Measurements from ENCODE around the gene UGT3A1.

- TF ChIP-seq TCF7 (CRISPR knock-in tag; IDR thresholded peaks at IDR 0.05; ENCODE audit: low read depth): no peak
- TF ChIP-seq E2F4 (CRISPR knock-in tag; IDR thresholded peaks at IDR 0.05; ENCODE audit: borderline replicate concordance, low read depth): no peak
- no peak for TF ChIP-seq CTCF (IDR thresholded peaks at IDR 0.05)
- no peak for TF ChIP-seq ZNF232 (CRISPR knock-in tag; IDR thresholded peaks at IDR 0.05)
- TF ChIP-seq USF1 (CRISPR knock-in tag; IDR thresholded peaks at IDR 0.05): no peak
- no peak for TF ChIP-seq NR3C1 (CRISPR knock-in tag; conservative IDR thresholded peaks at IDR 0.05; ENCODE audit: low read depth)
- TF ChIP-seq ATF2 (CRISPR knock-in tag; IDR thresholded peaks at IDR 0.05; ENCODE audit: borderline replicate concordance, low read depth): no peak
- no peak for TF ChIP-seq ZNF263 (CRISPR knock-in tag; IDR thresholded peaks at IDR 0.05; ENCODE audit: low read depth)
- no peak for TF ChIP-seq ESRRA (CRISPR knock-in tag; IDR thresholded peaks at IDR 0.05; ENCODE audit: borderline replicate concordance)
- no peak for TF ChIP-seq IRF2 (CRISPR knock-in tag; IDR thresholded peaks at IDR 0.05; ENCODE audit: borderline replicate concordance, low read depth)
- TF ChIP-seq SP1 (CRISPR knock-in tag; conservative IDR thresholded peaks at IDR 0.05): no peak
Observed at GRCh38 chr5:35904443-35905132, 86.6 kb downstream of the UGT3A1 start.

Data from WTC11 (cell line).